ENCODE results near the gene HAUS7.
"Not testable (repeated sequence)": the region's sequence is repeated elsewhere in the genome, so short reads cannot be mapped to it uniquely, and the experiment has no call there.

Gene HAUS7

GRCh38 chrX:153408871-153409351 lies 61.5 kb downstream of the HAUS7 start:
- no peak for DNase-seq (ENCODE audit: low spot score)

GRCh38 chrX:153408221-153408721 lies 62.1 kb downstream of the HAUS7 start:
- no peak for DNase-seq (ENCODE audit: low spot score)

GRCh38 chrX:153407736-153408135 lies 62.6 kb downstream of the HAUS7 start:
- no peak for DNase-seq (ENCODE audit: low spot score)

GRCh38 chrX:153406903-153407302 lies 63.5 kb downstream of the HAUS7 start:
- DNase-seq (ENCODE audit: low spot score): no peak

- no peak for DNase-seq (ENCODE audit: low spot score)
Measured at GRCh38 chrX:153406011-153406410, 64.4 kb downstream of the HAUS7 start.

- DNase-seq (ENCODE audit: low spot score): no peak
Measured at GRCh38 chrX:153405426-153405825, 65.0 kb downstream of the HAUS7 start.

- DNase-seq (ENCODE audit: low spot score): not testable (repeated sequence)
Measured at GRCh38 chrX:153404333-153404732, 66.0 kb downstream of the HAUS7 start.

GRCh38 chrX:153401133-153401764 lies 69.1 kb downstream of the HAUS7 start, which contains the start of gene PNMA6E:
TSS of gene PNMA6E (minus strand) at chrX:153401350. CDS start at chrX:153398849, 2,501 bp downstream.
- no peak for DNase-seq (ENCODE audit: low spot score)

- peak; percentile 86 for DNase-seq (ENCODE audit: low spot score)
Measured at GRCh38 chrX:153400146-153401132, 69.9 kb downstream of the HAUS7 start.

GRCh38 chrX:153398275-153398960 lies 72.0 kb downstream of the HAUS7 start:
- no peak for DNase-seq (ENCODE audit: low spot score)

All from D341Med (cell line).